Spleen (tissue), 11 donors: ENCODE results near the gene SH3RF1. TPM values are rescaled to one million over a fixed set of nuclear protein-coding genes. Genes with fewer than 3 reads are reported as not detected.

ENCODE experiments used
- DNase-seq: peaks from one replicate; pipeline ENCODE4 v3.0.0-alpha.2; 2020
- H3K27ac ChIP-seq, 8 donors: fragments of 200-600 bp; sonication (generic) in 7 of 8; 1 replicate in 4 of 8; 2 replicates in 4 of 8; pipeline versions ENCODE4 v1.5.0 to v1.8.0; 2016 to 2021; ENCODE audit warnings: inconsistent platforms in 4 of 8, mild to moderate bottlenecking in 4 of 8, moderate library complexity in 1 of 8
- H3K27me3 ChIP-seq, 7 donors: fragments of 200-600 bp; sonication (generic) in 6 of 7; replicated peaks in 1 of 7; 1 replicate in 4 of 7; 2 replicates in 3 of 7; pipeline versions ENCODE4 v1.5.0 to v1.8.0; 2016 to 2021; ENCODE audit warnings: inconsistent platforms in 3 of 7, mild to moderate bottlenecking in 1 of 7
- H3K36me3 ChIP-seq, 6 donors: fragments of 200-600 bp; sonication (generic) in 5 of 6; 1 replicate in 4 of 6; 2 replicates in 2 of 6; pipeline versions ENCODE4 v1.5.0 to v1.8.0; 2016 to 2021; ENCODE audit warnings: inconsistent platforms in 2 of 6
- H3K4me1 ChIP-seq, 6 donors: fragments of 200-600 bp; sonication (generic) in 5 of 6; 1 replicate in 3 of 6; 2 replicates in 3 of 6; pipeline versions ENCODE4 v1.5.0 to v1.8.0; 2016 to 2021; ENCODE audit warnings: inconsistent platforms in 3 of 6
- H3K4me3 ChIP-seq, 8 donors: fragments of 200-600 bp; sonication (generic) in 7 of 8; 1 replicate in 4 of 8; 2 replicates in 4 of 8; pipeline versions ENCODE4 v1.5.0 to v1.8.0; 2016 to 2021; ENCODE audit warnings: inconsistent platforms in 4 of 8, mild to moderate bottlenecking in 4 of 8, moderate library complexity in 2 of 8
- H3K9me3 ChIP-seq, 8 donors: fragments of 200-600 bp; sonication (generic) in 7 of 8; 1 replicate in 4 of 8; 2 replicates in 4 of 8; pipeline versions ENCODE4 v1.5.0 to v1.8.0; 2016 to 2021; ENCODE audit warnings: inconsistent platforms in 4 of 8
- POLR2A ChIP-seq, 3 donors: fragments of 450-650 bp; IDR thresholded peaks; one replicate each; pipeline ENCODE4 v1.5.1; 2017; ENCODE audit warnings: antibody characterized with exemption in 3 of 3, mild to moderate bottlenecking in 1 of 3
- POLR2AphosphoS5 ChIP-seq, 3 donors: sonication (generic); formaldehyde crosslinking; IDR thresholded peaks; one replicate each; pipeline ENCODE4 v1.5.1; 2017; ENCODE audit warnings: antibody characterized with exemption in 3 of 3
- WGBS, 5 donors: extraction: QIAGEN DNeasy Blood & Tissue Kit in 3 of 5; methylation state at CpG; one replicate each; pipeline versions ENCODE4 v1.1.5 to v1.1.7; 2013 to 2018; 5-methylcytosine and 5-hydroxymethylcytosine counted together
- intact Hi-C: fragments of 100-400 bp; cut with DNase I; formaldehyde crosslinking; loops from one replicate; pipeline ENCODE4 v1.15.0; 2023; ENCODE audit warnings: low total_unique reads
- polyA plus RNA-seq, 3 donors: library from polyadenylated mRNA; stranded (reverse); fragments of 200-250 nt; gene quantifications; one replicate each; pipeline ENCODE4 v1.2.1, GENCODE V29; 2013
- total RNA-seq, 7 donors: library from RNA; depleted of rRNA in 3 of 7; stranded (reverse); fragments of >200 nt in 3 of 7; fragmentation: NEBNext Ultra II Directional in 4 of 7; extraction: Animal tissue kit (Norgen Biotek cat#: 25700) in 4 of 7; gene quantifications; one replicate each; pipeline versions ENCODE4 v1.1.0 to v1.2.1, GENCODE V29; 2016 to 2021
- TF ChIP-seq, protein P1 (sequence below), 11 experiments: fragments of 200-600 bp in 7 of 11; fragments of 450-650 bp in 4 of 11; sonication (generic) in 4 of 11; IDR thresholded peaks in 8 of 11; conservative IDR thresholded peaks in 3 of 11; 1 replicate in 7 of 11; 2 replicates in 4 of 11; pipeline versions ENCODE4 v1.4.0 to v1.8.0; 2016 to 2021; ENCODE audit warnings: antibody characterized with exemption in 11 of 11, inconsistent platforms in 4 of 11, mild to moderate bottlenecking in 1 of 11
- donor health status: healthy with polysubstance abuse.
- donor health status: DM: no; HTN: no; CAD: no; lungs with moderate emphysema.
- donor health status: DM: no; HTN: no; CAD: no.
- donor health status: Bipolar disorder and iron deficiency.
- donor health status: healthy.
- donor health status: DM: no; HTN: no; CAD: no.
- donor health status: DM: yes; HTN: yes; CAD: no.

SH3RF1 gene
- total and polyA plus RNA-seq, 10 donors: 1.1 to 18.6 (median 10.0) TPM

- TF ChIP-seq POLR2AphosphoS5 (IDR thresholded peaks at IDR 0.05): no peak
- TF ChIP-seq, protein P1, sequence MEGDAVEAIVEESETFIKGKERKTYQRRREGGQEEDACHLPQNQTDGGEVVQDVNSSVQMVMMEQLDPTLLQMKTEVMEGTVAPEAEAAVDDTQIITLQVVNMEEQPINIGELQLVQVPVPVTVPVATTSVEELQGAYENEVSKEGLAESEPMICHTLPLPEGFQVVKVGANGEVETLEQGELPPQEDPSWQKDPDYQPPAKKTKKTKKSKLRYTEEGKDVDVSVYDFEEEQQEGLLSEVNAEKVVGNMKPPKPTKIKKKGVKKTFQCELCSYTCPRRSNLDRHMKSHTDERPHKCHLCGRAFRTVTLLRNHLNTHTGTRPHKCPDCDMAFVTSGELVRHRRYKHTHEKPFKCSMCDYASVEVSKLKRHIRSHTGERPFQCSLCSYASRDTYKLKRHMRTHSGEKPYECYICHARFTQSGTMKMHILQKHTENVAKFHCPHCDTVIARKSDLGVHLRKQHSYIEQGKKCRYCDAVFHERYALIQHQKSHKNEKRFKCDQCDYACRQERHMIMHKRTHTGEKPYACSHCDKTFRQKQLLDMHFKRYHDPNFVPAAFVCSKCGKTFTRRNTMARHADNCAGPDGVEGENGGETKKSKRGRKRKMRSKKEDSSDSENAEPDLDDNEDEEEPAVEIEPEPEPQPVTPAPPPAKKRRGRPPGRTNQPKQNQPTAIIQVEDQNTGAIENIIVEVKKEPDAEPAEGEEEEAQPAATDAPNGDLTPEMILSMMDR (IDR thresholded peaks at IDR 0.05 in 8 of 11, conservative IDR thresholded peaks at IDR 0.05 in 3 of 11): no peak
- TF ChIP-seq POLR2A (IDR thresholded peaks at IDR 0.05): no peak
- H3K4me1 ChIP-seq: no peaks in the 10 kb centered on the region
- H3K36me3 ChIP-seq: no peaks in the 10 kb centered on the region
- no peaks in the 10 kb centered on the region for H3K9me3 ChIP-seq
- H3K27ac ChIP-seq: no peak overlapping the region
- H3K27me3 ChIP-seq: no peaks in the 10 kb centered on the region
- H3K4me3 ChIP-seq: no peak overlapping the region
- DNase-seq: no peak
- intact Hi-C loops: no loop called here
- 83 to 98% (median 87%) methylated on average over 7 of the region's 7 CpGs for WGBS, 5 donors
Observed at GRCh38 chr4:169074117-169074516, 196.6 kb downstream of the SH3RF1 start.

GRCh38 chr4:169071747-169072146, 199.0 kb downstream of the SH3RF1 start:
- intact Hi-C loops: no loop called here
- WGBS, 5 donors: 62 to 83% (median 74%) methylated on average over 6 to 7 of the region's 7 CpGs
- TF ChIP-seq, protein P1 (IDR thresholded peaks at IDR 0.05 in 8 of 11, conservative IDR thresholded peaks at IDR 0.05 in 3 of 11): no peak
- no peak for TF ChIP-seq POLR2A (IDR thresholded peaks at IDR 0.05)
- no peak for TF ChIP-seq POLR2AphosphoS5 (IDR thresholded peaks at IDR 0.05)
- H3K4me3 ChIP-seq: no peak overlapping the region
- DNase-seq: no peak
- peaks cover 0 to 7% (median 0%) of the 10 kb centered on the region in 6 donors for H3K4me1 ChIP-seq
- no peaks in the 10 kb centered on the region for H3K36me3 ChIP-seq
- no peaks in the 10 kb centered on the region for H3K27me3 ChIP-seq
- no peaks in the 10 kb centered on the region for H3K9me3 ChIP-seq
- H3K27ac ChIP-seq: no peak overlapping the region

DNA sequence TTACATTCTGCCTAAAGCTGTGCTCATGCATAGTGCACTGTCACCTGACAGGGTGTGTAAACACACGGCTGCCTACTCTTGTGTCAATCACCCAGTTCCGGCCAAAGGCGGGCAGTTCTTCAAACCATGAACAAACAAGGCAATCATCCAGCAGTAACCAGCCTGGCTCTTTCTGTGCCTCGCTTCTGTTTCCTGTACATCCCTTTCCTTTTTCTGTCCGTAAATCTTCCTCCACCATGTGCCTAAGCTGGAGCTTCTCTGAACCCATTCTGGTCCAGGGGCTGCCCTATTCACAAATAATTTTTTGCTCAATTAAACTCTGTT, 199.9 kb downstream of the SH3RF1 start:
- Histone ChIP-seq H3K27ac (peak overlapping the region in 1 of 8 donors; percentile 9), H3K36me3 (no peaks in the 10 kb centered on the region), H3K27me3 (no peaks in the 10 kb centered on the region), H3K4me3 (no peak overlapping the region), H3K4me1 (peaks cover 0 to 7% (median 0%) of the 10 kb centered on the region in 6 donors), H3K9me3 (no peaks in the 10 kb centered on the region)
- WGBS, 5 donors: 74 to 93% (median 80%) methylated on average over 5 of the region's 5 CpGs
- no peak for DNase-seq
- intact Hi-C loops: no loop called here
- TF ChIP-seq POLR2A (IDR thresholded peaks at IDR 0.05): no peak
- no peak for TF ChIP-seq POLR2AphosphoS5 (IDR thresholded peaks at IDR 0.05)
- TF ChIP-seq, protein P1 (IDR thresholded peaks at IDR 0.05 in 8 of 11, conservative IDR thresholded peaks at IDR 0.05 in 3 of 11): no peak

DNA sequence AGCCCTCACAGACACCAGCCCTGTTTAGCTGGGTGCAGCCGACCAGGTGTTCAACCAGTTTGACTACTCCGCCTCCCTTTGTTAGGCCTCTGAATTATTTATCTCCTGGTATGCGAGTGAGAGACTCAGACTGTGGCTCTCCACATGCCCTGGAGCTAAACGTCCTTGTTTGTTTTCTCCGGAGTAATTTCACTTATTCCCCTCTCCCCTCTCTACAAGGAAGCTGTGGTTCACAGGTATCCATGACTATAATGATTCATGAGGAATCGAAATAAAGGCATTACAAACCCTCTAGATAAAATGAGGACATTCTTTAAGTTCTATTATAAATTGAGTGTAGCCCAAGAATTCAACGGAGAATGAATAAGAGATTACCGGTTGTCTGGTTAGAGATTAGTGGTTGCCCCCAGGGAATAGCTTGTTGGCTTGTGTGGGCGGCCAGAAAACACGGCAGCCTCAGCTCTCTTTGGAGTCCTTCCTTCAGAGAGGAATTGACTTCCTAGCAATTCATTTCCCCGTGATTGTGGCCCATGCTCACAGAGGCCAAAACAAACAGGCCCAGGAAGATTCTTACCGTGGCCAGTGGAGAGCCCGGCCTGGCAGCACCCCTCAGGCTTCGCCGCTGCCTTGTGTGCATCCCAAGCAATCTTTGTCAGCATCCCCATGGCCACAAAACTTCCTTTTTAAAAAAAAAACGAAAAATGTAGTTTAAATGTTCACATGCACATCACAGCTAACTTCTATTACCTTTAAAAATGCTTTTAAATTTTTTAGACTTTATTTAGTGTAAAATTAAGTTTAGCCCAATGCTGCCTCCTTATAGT, 200.5 kb downstream of the SH3RF1 start:
- no peak overlapping the region for H3K27ac ChIP-seq
- H3K4me3 ChIP-seq: no peak overlapping the region
- no peak for DNase-seq
- H3K9me3 ChIP-seq: no peaks in the 10 kb centered on the region
- intact Hi-C loops: no loop called here
- TF ChIP-seq POLR2AphosphoS5 (IDR thresholded peaks at IDR 0.05) (no peak), POLR2A (IDR thresholded peaks at IDR 0.05) (no peak)
- TF ChIP-seq, protein P1 (IDR thresholded peaks at IDR 0.05 in 8 of 11, conservative IDR thresholded peaks at IDR 0.05 in 3 of 11): no peak
- no peaks in the 10 kb centered on the region for H3K27me3 ChIP-seq
- no peaks in the 10 kb centered on the region for H3K36me3 ChIP-seq
- 75 to 85% (median 83%) methylated on average over 16 of the region's 16 CpGs for WGBS, 5 donors
- peaks cover 0 to 7% (median 0%) of the 10 kb centered on the region in 6 donors for H3K4me1 ChIP-seq
